Fibroblast of mammary gland (primary cell): ENCODE measurements around the gene CHD1.
A peak's percentile ranks its signal among the peaks of the same experiment; 100 is the strongest.

ENCODE experiments used
- DNase-seq: peaks from one replicate; pipeline ENCODE4 v3.0.0-alpha.2; 2010; ENCODE audit warnings: low read depth
- H3K4me3 ChIP-seq: 2 replicates; pipeline ENCODE4 v1.5.1; 2011; ENCODE audit warnings: low read depth, mild to moderate bottlenecking, low read length, moderate library complexity; ENCODE audit not compliant: control insufficient read depth
- CTCF ChIP-seq: conservative IDR thresholded peaks from 2 replicates; pipeline ENCODE4 v1.5.1; 2011; ENCODE audit warnings: low read depth, low read length, inconsistent platforms; ENCODE audit not compliant: control insufficient read depth, insufficient read depth

The CHD1 gene

GRCh38 chr5:98928873-98929709 is at the start of gene CHD1:
Gene CHD1, minus strand, starts transcription at chr5:98929007. Its CDS starts 2,621 bp downstream, at chr5:98926386.
- peak within 1 kb of the TSS; percentile 95 for H3K4me3 ChIP-seq
- no peak for TF ChIP-seq CTCF
- DNase-seq, result peak; percentile 98

- TF ChIP-seq CTCF, result no peak
- no peak for DNase-seq
- H3K4me3 ChIP-seq, result no peak overlapping the region
Measured at GRCh38 chr5:98978528-98978927, 49.7 kb upstream of the CHD1 start.

GRCh38 chr5:98977723-98978122 is 48.9 kb upstream of the CHD1 start:
- H3K4me3 ChIP-seq, result no peak overlapping the region
- no peak for DNase-seq
- TF ChIP-seq CTCF, result no peak

- no peak for TF ChIP-seq CTCF
- no peak for DNase-seq
- no peak overlapping the region for H3K4me3 ChIP-seq
Measured at GRCh38 chr5:98975682-98976407, 47.0 kb upstream of the CHD1 start.

GRCh38 chr5:98975223-98975622 is 46.4 kb upstream of the CHD1 start:
- H3K4me3 ChIP-seq, result no peak overlapping the region
- TF ChIP-seq CTCF, result no peak
- DNase-seq, result no peak

GRCh38 chr5:98969400-98969799 is 40.6 kb upstream of the CHD1 start:
- H3K4me3 ChIP-seq, result no peak overlapping the region
- TF ChIP-seq CTCF, result no peak
- no peak for DNase-seq
